HPDE6-E6E7 (cell line): ENCODE measurements around the gene ACSM5.
"Not testable (repeated sequence)": the region's sequence is repeated elsewhere in the genome, so short reads cannot be mapped to it uniquely, and the experiment has no call there.

Source experiments
- DNase-seq: peaks from one replicate; pipeline ENCODE4 v3.0.0; 2011; ENCODE audit warnings: missing footprints; ENCODE audit errors: extremely low spot score

Gene ACSM5

DNA sequence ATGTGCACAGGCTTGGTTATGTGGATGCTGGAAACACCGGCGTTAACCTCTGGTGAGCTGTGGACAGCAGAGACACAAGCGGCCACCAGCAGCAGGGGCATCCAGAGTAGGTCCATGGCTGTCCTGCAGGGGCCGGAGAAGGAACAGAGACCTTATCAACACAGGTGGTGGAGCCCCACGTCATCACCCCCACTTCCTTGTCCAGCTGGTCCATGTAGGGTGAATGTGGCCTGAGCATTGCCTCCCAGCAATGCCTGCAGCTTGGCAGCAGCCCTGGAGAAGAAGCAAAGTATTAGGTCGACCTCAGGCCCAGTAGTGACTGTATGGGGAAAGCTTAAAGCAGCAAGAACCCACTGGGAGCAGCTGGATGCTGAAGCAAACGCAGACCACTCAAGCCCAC is 10.1 kb upstream of the ACSM5 start:
- DNase-seq: no peak

- DNase-seq: no peak
These were observed 8.3 kb upstream of the ACSM5 start for GRCh38 chr16:20401066-20401465.

- no peak for DNase-seq
These were observed 7.8 kb upstream of the ACSM5 start for GRCh38 chr16:20401475-20402016.

GRCh38 chr16:20402651-20403050 is 6.7 kb upstream of the ACSM5 start:
- no peak for DNase-seq

DNA sequence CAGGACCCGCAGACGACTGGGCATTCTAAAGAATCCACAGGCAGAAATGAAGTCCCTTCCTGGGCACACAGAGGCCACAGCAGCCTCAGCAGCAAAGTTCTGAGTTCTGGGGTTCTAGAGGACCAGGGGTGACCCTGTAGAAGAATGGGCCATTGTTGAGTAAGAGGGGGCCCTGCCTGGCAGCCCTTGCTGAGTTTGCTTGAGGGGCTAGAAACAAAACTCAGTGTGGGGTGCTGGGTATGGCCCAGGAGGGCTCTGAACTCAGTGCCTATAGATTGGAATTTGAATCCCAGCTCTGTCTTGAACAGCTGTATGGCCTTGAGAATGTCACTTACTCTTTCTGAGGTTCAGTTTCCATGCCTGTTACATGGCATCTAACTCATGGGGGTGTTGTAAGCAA is 4.7 kb upstream of the ACSM5 start, which contains the start of gene PDILT:
TSS of gene PDILT (minus strand) at position 101 of the 400 bp plus-strand sequence. CDS start 5,437 bp downstream, outside the sequence.
- no peak for DNase-seq

- DNase-seq: no peak
These were observed 888 bp downstream of the ACSM5 start for GRCh38 chr16:20410121-20410723.

DNA sequence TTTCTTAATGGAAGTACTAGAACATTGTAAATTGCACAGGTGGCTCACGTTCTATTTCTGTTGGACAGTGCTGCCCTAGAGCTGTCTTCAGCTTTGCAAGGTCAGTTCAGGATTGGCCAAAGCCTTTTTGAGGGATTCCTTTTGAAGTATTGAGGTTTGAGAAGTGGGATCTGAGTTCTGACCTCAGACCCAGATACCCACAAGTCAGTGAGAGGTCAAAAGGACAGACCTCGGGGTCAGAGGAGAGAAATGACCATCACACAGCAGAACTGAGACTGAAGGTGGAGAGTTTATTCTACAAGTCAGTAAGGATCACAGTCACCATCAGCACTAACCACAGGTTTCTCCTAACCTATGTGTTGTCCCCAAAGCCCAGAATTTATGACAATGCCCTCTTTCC is 1.7 kb downstream of the ACSM5 start:
- no peak for DNase-seq

GRCh38 chr16:20415541-20415940 is 6.2 kb downstream of the ACSM5 start:
- no peak for DNase-seq

- not testable (repeated sequence) for DNase-seq
These were observed 9.8 kb downstream of the ACSM5 start for GRCh38 chr16:20419093-20419492.

DNA sequence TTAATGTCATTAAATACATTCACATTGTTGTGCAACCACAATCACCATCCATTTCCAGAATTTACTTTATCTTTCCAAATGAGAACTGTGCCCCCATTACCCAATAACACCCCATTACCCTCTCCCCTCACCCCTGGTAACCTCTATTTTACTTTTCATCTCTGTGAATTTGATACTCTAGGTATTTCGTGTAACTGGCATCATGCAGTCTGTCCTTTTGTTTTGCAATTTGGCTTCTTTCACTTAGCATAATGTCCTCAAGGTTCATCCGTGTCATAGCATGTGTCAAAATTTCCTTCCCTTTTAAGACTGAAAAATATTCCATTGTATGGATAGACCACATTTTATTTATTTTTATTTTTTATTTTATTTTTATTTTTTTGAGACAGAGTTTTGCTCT is 12.4 kb downstream of the ACSM5 start:
- not testable (repeated sequence) for DNase-seq

GRCh38 chr16:20423772-20424128 is 14.4 kb downstream of the ACSM5 start:
- DNase-seq: not testable (repeated sequence)

GRCh38 chr16:20424129-20424866 is 15.0 kb downstream of the ACSM5 start:
- no peak for DNase-seq

GRCh38 chr16:20427401-20427797 is 18.1 kb downstream of the ACSM5 start:
- not testable (repeated sequence) for DNase-seq

DNA sequence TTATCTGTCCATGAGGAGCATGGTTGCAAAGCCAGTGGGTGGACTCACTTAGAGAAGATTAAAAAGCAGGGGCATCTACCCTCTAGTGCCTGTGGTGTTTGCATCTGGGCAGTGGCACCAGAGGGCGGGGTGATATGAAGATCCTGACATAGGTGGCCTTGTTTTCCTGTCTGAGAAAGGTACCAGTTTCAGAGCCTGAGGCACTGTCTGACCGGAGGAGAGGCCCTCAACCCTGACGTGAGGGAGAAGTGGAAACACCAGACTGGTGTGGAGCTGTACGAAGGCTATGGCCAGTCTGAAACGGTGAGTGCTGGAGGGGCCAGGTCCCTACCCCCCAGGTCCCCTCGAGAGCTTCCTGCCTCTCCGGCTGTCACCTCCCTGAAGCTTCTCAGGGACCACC is 20.2 kb downstream of the ACSM5 start:
- DNase-seq: not testable (repeated sequence)

DNA sequence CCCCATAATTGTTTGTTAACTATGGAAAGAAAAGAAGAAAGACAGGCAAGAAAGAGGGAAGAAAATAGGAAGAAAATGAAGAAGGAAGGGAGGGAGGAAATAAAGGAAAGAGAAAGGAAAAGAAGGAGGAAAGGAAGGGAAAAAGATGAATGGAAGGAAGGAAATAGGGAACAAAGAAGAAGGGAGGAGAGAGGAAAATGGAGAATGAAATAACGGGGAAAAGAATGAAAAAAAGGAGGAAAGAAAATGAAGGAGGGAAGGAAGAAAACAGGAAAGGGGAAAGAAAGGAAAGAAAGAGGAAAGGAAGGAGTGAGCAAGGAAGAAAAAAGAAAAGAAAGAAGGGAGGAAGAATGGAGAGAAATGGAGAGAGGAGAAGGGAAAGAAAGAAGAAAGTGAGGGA is 21.1 kb downstream of the ACSM5 start:
- DNase-seq: not testable (repeated sequence)

- no peak for DNase-seq
These were observed 21.6 kb downstream of the ACSM5 start for GRCh38 chr16:20430948-20431347.

DNA sequence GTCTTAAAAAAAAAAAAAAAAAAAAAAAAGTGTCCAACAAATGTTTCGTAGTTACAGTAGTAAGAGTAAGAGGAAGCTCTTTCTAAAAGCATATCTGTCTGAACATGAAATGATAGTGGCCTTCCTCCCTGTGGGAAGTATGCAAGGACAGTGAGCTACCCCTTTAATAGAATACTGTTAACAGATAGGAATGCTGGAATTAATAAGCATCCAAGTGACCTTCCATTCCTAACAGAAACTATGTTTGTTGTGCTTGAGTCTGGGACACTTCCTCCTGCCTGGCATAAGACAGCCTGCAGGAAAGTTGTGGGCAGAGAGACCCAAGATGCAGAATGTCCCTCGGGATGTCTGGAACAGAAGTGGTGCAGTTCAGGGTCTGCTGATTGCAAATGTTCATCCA is 29.6 kb downstream of the ACSM5 start:
- not testable (repeated sequence) for DNase-seq

DNA sequence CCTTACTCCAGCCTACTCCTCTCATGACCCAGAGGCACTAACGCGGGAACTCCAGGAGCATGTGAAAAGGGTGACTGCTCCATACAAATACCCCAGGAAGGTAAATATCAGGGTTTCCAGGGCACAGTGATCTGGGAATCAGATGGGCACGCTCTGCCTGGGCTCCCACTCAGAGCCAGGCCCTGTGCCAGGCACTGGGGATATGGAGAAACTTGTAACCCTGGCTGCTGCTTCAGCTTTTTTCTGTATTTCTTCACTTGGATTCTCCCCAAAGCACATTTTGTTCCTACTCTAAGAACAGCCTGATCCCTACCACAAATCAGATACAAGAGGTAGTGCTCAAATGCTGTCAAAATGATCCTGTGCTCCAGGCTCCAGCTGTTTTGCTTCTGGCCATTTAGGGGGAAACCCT is 30.5 kb downstream of the ACSM5 start:
- DNase-seq: not testable (repeated sequence)

- DNase-seq: not testable (repeated sequence)
These were observed 31.4 kb downstream of the ACSM5 start for GRCh38 chr16:20440731-20441130.

DNA sequence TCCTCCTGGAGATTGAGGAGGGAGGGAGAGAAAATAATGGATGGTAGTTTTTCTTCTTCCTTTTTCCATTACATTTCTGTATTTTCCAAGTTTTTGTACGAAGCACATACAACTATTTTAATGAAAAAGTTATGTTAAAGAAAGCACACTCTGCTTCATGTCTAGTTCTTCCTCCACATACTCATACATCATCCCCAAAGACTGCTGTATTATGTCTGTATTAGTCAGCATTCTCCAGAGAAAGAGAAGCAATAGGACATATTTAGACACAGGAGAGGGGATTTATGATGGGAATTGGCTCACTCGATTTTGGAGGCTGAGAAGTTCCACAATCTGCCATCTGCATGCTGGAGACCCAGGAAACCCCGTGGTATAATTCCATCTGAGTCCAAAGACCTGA is 31.9 kb downstream of the ACSM5 start:
- no peak for DNase-seq

GRCh38 chr16:20441859-20442258 is 32.5 kb downstream of the ACSM5 start:
- DNase-seq: not testable (repeated sequence)

GRCh38 chr16:20446652-20447393 is 37.5 kb downstream of the ACSM5 start:
- DNase-seq: not testable (repeated sequence)
